Right lobe of liver (tissue), 4 donors: ENCODE data around the gene SERP2.

Source experiments
- CTCF ChIP-seq, 4 donors: fragments of 200-600 bp in 3 of 4; fragments of 450-650 bp in 1 of 4; IDR thresholded peaks; one replicate each; pipeline versions ENCODE4 v1.5.1 to v1.8.0; 2016 to 2022; ENCODE audit warnings: antibody characterized with exemption in 4 of 4, mild to moderate bottlenecking in 2 of 4
- POLR2A ChIP-seq: fragments of 450-650 bp; IDR thresholded peaks from one replicate; pipeline ENCODE4 v1.6.1; 2017; ENCODE audit warnings: antibody characterized with exemption, mild to moderate bottlenecking
- donor health status: DM: no; HTN: no; CAD: no.
- donor health status: DM: no; HTN: no; CAD: no.
- donor health status: DM: no; HTN: yes; CAD: no.

GRCh38 chr13:44406617-44407016 lies 33.0 kb downstream of the SERP2 start:
- TF ChIP-seq POLR2A (no peak), CTCF (IDR thresholded peaks at IDR 0.05) (no peak)
